Measurements from ENCODE around the gene GBE1. TPM values are rescaled to one million over a fixed set of nuclear protein-coding genes. Genes with fewer than 3 reads are reported as not detected.
A peak's percentile ranks its signal among the peaks of the same experiment; 100 is the strongest.

The GBE1 gene
- total and polyA plus RNA-seq, 7 donors: 99.7 to 290 (median 194) TPM

DNA sequence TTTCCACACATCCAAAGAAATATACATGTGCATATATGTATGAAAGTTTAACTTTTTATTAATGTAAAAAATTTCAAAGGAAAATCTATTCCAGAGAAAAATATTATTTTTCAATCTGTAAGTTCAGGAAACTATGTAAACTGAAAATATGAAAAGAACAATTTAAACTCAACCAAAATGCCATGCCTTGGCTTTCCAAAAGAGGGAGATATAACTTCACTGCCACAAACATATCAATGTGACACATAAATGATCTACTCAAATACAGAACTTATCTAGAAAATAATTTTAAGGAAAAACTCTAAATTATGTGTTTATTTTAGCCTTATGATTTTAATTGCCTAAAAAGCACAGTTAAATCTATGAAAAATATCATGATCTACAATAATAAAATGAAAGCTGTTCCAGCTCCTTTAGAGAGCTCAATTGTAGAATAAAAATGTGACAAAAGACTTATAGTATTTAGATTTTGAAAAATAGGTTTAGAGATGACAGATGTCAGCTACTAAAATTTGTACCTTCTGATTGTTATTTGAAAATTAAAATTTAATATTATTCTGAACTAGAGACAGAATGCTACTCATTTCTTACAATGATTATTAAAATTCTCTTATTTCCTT is 94.8 kb downstream of the GBE1 start:
- Histone ChIP-seq H3K27ac (no peak overlapping the region), H3K27me3 (ENCODE audit: insufficient read depth in 3 of 3, low read length in 2 of 3) (no peaks in the 10 kb centered on the region), H3K4me1 (peaks cover 8% of the 10 kb centered on the region), H3K4me3 (no peak overlapping the region), H3K9me3 (no peaks in the 10 kb centered on the region), H3K36me3 (ENCODE audit: insufficient read depth in 1 of 2, low read depth in 1 of 2) (peaks cover 0 to 25% of the 10 kb centered on the region in 2 donors)
- ATAC-seq (no peak), DNase-seq (no peak)
- intact Hi-C loops (cut with DNase I): loop anchor here in 1 of 2 donors (10.0 kb wide), 2 partner anchors 208 to 468 kb away; no protein-coding TSS in a partner anchor
- TF ChIP-seq, protein P1, sequence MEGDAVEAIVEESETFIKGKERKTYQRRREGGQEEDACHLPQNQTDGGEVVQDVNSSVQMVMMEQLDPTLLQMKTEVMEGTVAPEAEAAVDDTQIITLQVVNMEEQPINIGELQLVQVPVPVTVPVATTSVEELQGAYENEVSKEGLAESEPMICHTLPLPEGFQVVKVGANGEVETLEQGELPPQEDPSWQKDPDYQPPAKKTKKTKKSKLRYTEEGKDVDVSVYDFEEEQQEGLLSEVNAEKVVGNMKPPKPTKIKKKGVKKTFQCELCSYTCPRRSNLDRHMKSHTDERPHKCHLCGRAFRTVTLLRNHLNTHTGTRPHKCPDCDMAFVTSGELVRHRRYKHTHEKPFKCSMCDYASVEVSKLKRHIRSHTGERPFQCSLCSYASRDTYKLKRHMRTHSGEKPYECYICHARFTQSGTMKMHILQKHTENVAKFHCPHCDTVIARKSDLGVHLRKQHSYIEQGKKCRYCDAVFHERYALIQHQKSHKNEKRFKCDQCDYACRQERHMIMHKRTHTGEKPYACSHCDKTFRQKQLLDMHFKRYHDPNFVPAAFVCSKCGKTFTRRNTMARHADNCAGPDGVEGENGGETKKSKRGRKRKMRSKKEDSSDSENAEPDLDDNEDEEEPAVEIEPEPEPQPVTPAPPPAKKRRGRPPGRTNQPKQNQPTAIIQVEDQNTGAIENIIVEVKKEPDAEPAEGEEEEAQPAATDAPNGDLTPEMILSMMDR (IDR thresholded peaks at IDR 0.05): peak; percentile 66

DNA sequence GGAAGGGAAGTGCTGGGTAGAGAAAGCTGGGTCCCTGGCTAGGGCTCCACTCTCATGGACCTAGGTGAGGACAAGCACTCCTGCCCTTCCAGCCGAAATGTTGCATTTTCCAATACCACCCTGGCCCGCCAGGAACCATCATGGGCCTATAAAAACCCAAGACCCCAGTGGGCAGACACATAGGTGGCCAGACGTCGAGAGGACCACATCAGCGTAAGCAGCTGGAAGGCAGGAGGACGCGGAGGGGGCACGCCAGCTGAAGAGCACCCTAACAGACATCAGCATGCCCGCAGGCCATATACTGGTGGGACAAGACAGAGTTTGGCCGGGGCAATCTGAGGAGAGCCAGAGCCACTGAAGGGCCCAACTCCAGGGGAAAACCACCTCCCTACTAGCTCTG is 98.3 kb downstream of the GBE1 start:
- Histone ChIP-seq H3K9me3 (no peaks in the 10 kb centered on the region), H3K36me3 (ENCODE audit: insufficient read depth in 1 of 2, low read depth in 1 of 2) (peaks cover 0 to under 1% of the 10 kb centered on the region in 2 donors), H3K27me3 (ENCODE audit: insufficient read depth in 3 of 3, low read length in 2 of 3) (no peaks in the 10 kb centered on the region), H3K4me1 (peaks cover 9% of the 10 kb centered on the region), H3K4me3 (no peak overlapping the region), H3K27ac (no peak overlapping the region)
- no peak for DNase-seq
- WGBS, 3 donors: 97 to 99% (median 98%) methylated on average over 10 of the region's 10 CpGs
- peak in 2 of 4 donors; percentile 17 to 18 for ATAC-seq
- intact Hi-C loops (cut with DNase I): loop anchor here in 1 of 2 donors (10.0 kb wide), 2 partner anchors 212 to 472 kb away; no protein-coding TSS in a partner anchor
- TF ChIP-seq, protein P1 (IDR thresholded peaks at IDR 0.05): no peak

DNA sequence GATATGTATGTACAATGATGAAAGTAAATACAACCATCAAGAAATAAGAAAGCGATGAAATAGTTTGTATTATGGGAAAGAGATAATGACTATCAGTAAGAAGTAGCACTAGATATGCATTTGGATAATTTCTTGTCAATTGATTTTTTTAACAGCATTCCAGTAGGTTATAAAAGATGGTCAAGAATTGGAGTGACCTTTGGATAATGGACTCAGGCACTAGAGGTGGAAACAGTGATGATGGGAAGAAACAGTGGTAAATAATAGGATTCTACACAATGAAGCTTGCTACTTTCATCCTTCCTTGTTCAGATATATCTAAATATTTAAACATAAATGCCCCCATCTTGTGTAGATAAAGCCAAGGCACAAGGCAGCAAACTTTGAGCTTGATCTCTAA is 101.4 kb downstream of the GBE1 start:
- DNase-seq: no peak
- 98 to 100% (median 100%) methylated on average over 1 of the region's 1 CpG for WGBS, 3 donors
- Histone ChIP-seq H3K27ac (no peak overlapping the region), H3K27me3 (ENCODE audit: insufficient read depth in 3 of 3, low read length in 2 of 3) (no peaks in the 10 kb centered on the region), H3K4me3 (no peak overlapping the region), H3K36me3 (ENCODE audit: insufficient read depth in 1 of 2, low read depth in 1 of 2) (no peaks in the 10 kb centered on the region), H3K4me1 (peaks cover 18% of the 10 kb centered on the region), H3K9me3 (no peaks in the 10 kb centered on the region)
- intact Hi-C loops (cut with DNase I): loop anchor here in 1 of 2 donors (10.0 kb wide), 2 partner anchors 215 to 475 kb away; no protein-coding TSS in a partner anchor
- no peak for ATAC-seq
- TF ChIP-seq, protein P1 (IDR thresholded peaks at IDR 0.05): no peak

DNA sequence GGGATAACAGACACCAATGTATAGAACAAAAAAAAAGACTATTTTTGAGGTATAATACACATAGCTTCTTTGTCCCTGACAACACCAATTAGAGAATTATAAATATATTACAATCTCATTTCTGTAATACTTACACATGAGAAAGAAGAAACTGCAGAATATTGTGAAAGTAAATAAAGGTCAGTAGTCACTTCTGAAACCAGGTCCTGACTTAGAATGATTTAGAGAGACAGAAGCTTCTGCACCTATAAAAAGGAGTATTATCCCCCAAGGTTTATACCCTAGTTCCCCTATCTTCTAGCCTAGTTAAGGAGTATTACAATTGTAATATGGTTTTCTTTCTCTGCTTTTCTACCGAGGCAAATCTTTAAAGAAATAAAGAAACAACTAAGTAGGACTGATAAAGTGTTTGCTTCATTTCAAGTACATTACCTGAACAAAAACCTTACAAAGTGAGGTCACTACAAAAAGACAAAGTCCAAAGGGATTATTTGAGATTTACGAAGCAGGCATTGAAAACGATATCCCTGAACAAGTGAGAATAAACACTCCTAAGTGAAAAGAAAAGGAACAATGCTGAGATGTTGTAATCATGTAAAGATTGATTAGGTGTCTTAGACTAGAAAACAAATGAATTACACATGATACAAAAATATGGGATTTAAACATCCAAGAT is 103.0 kb downstream of the GBE1 start:
- ATAC-seq: no peak
- DNase-seq: no peak
- Histone ChIP-seq H3K4me3 (no peak overlapping the region), H3K36me3 (ENCODE audit: insufficient read depth in 1 of 2, low read depth in 1 of 2) (no peaks in the 10 kb centered on the region), H3K9me3 (no peaks in the 10 kb centered on the region), H3K27me3 (ENCODE audit: insufficient read depth in 3 of 3, low read length in 2 of 3) (no peaks in the 10 kb centered on the region), H3K4me1 (peaks cover 27% of the 10 kb centered on the region), H3K27ac (no peak overlapping the region)
- intact Hi-C loops (cut with DNase I): no loop called here
- whole genome bisulfite sequencing, 3 donors: 45 to 58% (median 53%) methylated on average over 3 of the region's 3 CpGs
- TF ChIP-seq, protein P1 (IDR thresholded peaks at IDR 0.05): no peak

Data from psoas muscle (tissue), 8 donors.